ENCODE results near the gene NOXO1. TPM values are rescaled to one million over a fixed set of nuclear protein-coding genes. Genes with fewer than 3 reads are reported as not detected.

NOXO1 gene
- total and polyA plus RNA-seq, 10 of the 15 experiments (the other 5 are each of a cell fraction or from before 2014, with no cell fraction given), result 0.09 to 0.76 (median 0.26) TPM; not detected in 4

DNA sequence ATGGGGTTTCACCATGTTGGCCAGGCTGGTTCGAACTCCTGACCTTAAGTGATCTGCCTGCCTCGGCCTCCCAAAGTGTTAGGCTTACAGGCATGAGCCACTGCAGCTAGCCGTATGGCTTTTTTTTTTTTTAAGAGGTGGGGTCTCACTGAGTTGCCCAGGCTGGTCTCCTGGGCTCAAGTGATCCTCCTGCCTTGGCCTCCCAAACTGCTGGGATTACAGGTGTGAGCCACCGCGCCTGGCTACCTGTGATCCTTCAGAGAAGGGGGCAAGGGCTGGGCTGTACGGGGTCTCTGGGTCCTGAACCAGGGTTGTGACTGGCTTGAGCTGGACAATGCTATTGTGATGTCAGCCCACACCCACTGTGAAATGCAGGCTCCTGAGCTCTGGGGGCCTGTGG is 14.8 kb downstream of the NOXO1 start, which contains the start of gene RNF151:
RNF151 (plus strand) TSS at position 397 of the 400 bp plus-strand sequence. CDS start 26 bp downstream, outside the sequence.
- H2AFZ ChIP-seq (ENCODE audit: control insufficient read depth, low read depth, low read length), result no peak within 1 kb of the TSS
- CTCF ChIA-PET, result interaction anchor here (1.3 to 1.4 kb wide), 3 partner anchors 15 to 34 kb away, joined by 4 to 5 read pairs (median 4); partner anchors contain the start of gene NOXO1
- peaks cover 16% of the 10 kb centered on the region for H3K4me1 ChIP-seq (ENCODE audit: control insufficient read depth, insufficient read depth, low read length)
- no peak for ATAC-seq
- peak within 1 kb of the TSS; percentile 97 for H3K9ac ChIP-seq (ENCODE audit: control insufficient read depth, insufficient read depth, low read length)
- no TSS peak for BruUV-seq (replicated peaks)
- SMC1A ChIA-PET (ENCODE audit: uncharacterized antibody, unreplicated experiment), result no interaction called here
- H3K4me3 ChIP-seq, result peak within 1 kb of the TSS; percentile 83
- peaks cover 11 to 13% of the 10 kb centered on the region in 2 experiments; a peak in 3 of 4 replicates for H3K36me3 ChIP-seq (ENCODE audit: control insufficient read depth in 2 of 2, insufficient read depth in 2 of 2, low read length in 1 of 2)
- H3K27ac ChIP-seq (ENCODE audit: control insufficient read depth, insufficient read depth), result peak within 1 kb of the TSS; percentile 88
- H3K9me3 ChIP-seq (replicated peaks; ENCODE audit: control insufficient read depth, insufficient read depth, low read length), result no peaks in the 10 kb centered on the region
- peaks cover 3% of the 10 kb centered on the region; the same call in 1 of the 2 replicates for H4K20me1 ChIP-seq (ENCODE audit: control insufficient read depth, insufficient read depth)
- DNase-seq (ENCODE audit: low read depth, low spot score), result no peak
- peak within 1 kb of the TSS; percentile 97 for H3K4me2 ChIP-seq (ENCODE audit: control insufficient read depth, insufficient read depth)
- intact Hi-C loops (cut with micrococcal nuclease; ENCODE audit: unreplicated experiment), result no loop called here
- WGBS (ENCODE audit: insufficient coverage, insufficient replicate concordance, low lambda C conversion rate, missing lambda C conversion rate), result 99% methylated on average over 6 of the region's 6 CpGs
- peaks cover 53% of the 10 kb centered on the region for H3K79me2 ChIP-seq (ENCODE audit: control insufficient read depth, insufficient read depth, low read length)
- FAIRE-seq, result no peak
- POLR2A ChIA-PET, result interaction anchor here (0.5 to 3.3 kb wide), 6 partner anchors 8 to 175 kb away, joined by 3 to 25 read pairs (median 4); partner anchors contain the start of gene NOXO1
- RAD21 ChIA-PET (ENCODE audit: unreplicated experiment), result interaction anchor here (0.5 kb wide), 1 partner anchor 18 kb away, joined by 3 read pairs; no protein-coding TSS in a partner anchor
- in situ Hi-C loops (cut with MboI), result no loop called here
- H3K27me3 ChIP-seq (replicated peaks in 1 of 2; ENCODE audit: control insufficient read depth in 2 of 2, insufficient read depth in 2 of 2, low read length in 1 of 2), result no peaks in the 10 kb centered on the region
- TF ChIP-seq, protein P1, sequence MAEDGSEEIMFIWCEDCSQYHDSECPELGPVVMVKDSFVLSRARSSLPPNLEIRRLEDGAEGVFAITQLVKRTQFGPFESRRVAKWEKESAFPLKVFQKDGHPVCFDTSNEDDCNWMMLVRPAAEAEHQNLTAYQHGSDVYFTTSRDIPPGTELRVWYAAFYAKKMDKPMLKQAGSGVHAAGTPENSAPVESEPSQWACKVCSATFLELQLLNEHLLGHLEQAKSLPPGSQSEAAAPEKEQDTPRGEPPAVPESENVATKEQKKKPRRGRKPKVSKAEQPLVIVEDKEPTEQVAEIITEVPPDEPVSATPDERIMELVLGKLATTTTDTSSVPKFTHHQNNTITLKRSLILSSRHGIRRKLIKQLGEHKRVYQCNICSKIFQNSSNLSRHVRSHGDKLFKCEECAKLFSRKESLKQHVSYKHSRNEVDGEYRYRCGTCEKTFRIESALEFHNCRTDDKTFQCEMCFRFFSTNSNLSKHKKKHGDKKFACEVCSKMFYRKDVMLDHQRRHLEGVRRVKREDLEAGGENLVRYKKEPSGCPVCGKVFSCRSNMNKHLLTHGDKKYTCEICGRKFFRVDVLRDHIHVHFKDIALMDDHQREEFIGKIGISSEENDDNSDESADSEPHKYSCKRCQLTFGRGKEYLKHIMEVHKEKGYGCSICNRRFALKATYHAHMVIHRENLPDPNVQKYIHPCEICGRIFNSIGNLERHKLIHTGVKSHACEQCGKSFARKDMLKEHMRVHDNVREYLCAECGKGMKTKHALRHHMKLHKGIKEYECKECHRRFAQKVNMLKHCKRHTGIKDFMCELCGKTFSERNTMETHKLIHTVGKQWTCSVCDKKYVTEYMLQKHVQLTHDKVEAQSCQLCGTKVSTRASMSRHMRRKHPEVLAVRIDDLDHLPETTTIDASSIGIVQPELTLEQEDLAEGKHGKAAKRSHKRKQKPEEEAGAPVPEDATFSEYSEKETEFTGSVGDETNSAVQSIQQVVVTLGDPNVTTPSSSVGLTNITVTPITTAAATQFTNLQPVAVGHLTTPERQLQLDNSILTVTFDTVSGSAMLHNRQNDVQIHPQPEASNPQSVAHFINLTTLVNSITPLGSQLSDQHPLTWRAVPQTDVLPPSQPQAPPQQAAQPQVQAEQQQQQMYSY (CRISPR knock-in tag; IDR thresholded peaks at IDR 0.05), result no peak
- TF ChIP-seq SMARCA5 (IDR thresholded peaks at IDR 0.05), result no peak
- TF ChIP-seq BCL11A (IDR thresholded peaks at IDR 0.05; ENCODE audit: low read depth, low read length), result no peak
- TF ChIP-seq POLR2AphosphoS5 (IDR thresholded peaks at IDR 0.05; ENCODE audit: low read length), result no peak; the same call in 1 of the 2 replicates
- TF ChIP-seq, protein P2, sequence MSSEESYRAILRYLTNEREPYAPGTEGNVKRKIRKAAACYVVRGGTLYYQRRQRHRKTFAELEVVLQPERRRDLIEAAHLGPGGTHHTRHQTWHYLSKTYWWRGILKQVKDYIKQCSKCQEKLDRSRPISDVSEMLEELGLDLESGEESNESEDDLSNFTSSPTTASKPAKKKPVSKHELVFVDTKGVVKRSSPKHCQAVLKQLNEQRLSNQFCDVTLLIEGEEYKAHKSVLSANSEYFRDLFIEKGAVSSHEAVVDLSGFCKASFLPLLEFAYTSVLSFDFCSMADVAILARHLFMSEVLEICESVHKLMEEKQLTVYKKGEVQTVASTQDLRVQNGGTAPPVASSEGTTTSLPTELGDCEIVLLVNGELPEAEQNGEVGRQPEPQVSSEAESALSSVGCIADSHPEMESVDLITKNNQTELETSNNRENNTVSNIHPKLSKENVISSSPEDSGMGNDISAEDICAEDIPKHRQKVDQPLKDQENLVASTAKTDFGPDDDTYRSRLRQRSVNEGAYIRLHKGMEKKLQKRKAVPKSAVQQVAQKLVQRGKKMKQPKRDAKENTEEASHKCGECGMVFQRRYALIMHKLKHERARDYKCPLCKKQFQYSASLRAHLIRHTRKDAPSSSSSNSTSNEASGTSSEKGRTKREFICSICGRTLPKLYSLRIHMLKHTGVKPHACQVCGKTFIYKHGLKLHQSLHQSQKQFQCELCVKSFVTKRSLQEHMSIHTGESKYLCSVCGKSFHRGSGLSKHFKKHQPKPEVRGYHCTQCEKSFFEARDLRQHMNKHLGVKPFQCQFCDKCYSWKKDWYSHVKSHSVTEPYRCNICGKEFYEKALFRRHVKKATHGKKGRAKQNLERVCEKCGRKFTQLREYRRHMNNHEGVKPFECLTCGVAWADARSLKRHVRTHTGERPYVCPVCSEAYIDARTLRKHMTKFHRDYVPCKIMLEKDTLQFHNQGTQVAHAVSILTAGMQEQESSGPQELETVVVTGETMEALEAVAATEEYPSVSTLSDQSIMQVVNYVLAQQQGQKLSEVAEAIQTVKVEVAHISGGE (CRISPR knock-in tag; IDR thresholded peaks at IDR 0.05), result no peak
- no peak for TF ChIP-seq ZNF274 (IDR thresholded peaks at IDR 0.05; ENCODE audit: insufficient read depth, insufficient read length)
- TF ChIP-seq, protein P3, sequence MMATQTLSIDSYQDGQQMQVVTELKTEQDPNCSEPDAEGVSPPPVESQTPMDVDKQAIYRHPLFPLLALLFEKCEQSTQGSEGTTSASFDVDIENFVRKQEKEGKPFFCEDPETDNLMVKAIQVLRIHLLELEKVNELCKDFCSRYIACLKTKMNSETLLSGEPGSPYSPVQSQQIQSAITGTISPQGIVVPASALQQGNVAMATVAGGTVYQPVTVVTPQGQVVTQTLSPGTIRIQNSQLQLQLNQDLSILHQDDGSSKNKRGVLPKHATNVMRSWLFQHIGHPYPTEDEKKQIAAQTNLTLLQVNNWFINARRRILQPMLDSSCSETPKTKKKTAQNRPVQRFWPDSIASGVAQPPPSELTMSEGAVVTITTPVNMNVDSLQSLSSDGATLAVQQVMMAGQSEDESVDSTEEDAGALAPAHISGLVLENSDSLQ (IDR thresholded peaks at IDR 0.05), result no peak
- TF ChIP-seq NFIC (IDR thresholded peaks at IDR 0.05; ENCODE audit: low read depth, low read length), result no peak
- TF ChIP-seq MTA2 (IDR thresholded peaks at IDR 0.05; ENCODE audit: low read depth), result no peak
- TF ChIP-seq NR2C2 (IDR thresholded peaks at IDR 0.05; ENCODE audit: borderline replicate concordance, control insufficient read depth, insufficient read length, low read depth), result no peak
- TF ChIP-seq, protein P4, sequence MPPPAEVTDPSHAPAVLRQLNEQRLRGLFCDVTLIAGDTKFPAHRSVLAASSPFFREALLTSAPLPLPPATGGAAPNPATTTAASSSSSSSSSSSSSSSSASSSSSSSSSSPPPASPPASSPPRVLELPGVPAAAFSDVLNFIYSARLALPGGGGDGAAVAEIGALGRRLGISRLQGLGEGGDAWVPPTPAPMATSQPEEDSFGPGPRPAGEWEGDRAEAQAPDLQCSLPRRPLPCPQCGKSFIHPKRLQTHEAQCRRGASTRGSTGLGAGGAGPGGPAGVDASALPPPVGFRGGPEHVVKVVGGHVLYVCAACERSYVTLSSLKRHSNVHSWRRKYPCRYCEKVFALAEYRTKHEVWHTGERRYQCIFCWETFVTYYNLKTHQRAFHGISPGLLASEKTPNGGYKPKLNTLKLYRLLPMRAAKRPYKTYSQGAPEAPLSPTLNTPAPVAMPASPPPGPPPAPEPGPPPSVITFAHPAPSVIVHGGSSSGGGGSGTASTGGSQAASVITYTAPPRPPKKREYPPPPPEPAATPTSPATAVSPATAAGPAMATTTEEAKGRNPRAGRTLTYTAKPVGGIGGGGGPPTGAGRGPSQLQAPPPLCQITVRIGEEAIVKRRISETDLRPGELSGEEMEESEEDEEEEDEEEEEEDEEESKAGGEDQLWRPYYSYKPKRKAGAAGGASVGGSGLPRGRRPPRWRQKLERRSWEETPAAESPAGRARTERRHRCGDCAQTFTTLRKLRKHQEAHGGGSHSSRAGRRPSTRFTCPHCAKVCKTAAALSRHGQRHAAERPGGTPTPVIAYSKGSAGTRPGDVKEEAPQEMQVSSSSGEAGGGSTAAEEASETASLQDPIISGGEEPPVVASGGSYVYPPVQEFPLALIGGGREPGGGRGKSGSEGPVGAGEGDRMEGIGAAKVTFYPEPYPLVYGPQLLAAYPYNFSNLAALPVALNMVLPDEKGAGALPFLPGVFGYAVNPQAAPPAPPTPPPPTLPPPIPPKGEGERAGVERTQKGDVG (CRISPR knock-in tag; IDR thresholded peaks at IDR 0.05), result no peak
- TF ChIP-seq RCOR1 (conservative IDR thresholded peaks at IDR 0.05; ENCODE audit: low read depth, low read length), result no peak

Measured in GM12878 (cell line).